ENCODE measurements around the gene AMTN.

DNA sequence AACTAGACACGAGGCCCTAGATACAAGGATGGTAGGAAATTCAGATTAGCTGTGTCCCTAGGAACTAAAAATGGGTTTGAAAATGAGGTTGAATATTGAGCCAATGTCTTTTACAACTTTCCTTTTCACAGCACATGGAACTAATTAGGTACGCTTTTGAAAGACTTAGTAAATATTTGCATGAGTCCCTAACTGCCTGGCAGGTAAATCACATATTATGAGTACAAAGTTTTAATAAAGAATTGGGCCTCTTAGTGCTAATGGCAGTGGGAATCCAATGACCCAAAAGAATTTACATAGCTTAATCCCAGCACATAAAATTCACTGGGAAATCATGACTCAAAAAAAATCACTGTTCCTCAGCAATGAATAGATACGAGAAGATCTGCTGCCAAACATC lies 29.6 kb upstream of the AMTN start:
- TF ChIP-seq, protein P1, sequence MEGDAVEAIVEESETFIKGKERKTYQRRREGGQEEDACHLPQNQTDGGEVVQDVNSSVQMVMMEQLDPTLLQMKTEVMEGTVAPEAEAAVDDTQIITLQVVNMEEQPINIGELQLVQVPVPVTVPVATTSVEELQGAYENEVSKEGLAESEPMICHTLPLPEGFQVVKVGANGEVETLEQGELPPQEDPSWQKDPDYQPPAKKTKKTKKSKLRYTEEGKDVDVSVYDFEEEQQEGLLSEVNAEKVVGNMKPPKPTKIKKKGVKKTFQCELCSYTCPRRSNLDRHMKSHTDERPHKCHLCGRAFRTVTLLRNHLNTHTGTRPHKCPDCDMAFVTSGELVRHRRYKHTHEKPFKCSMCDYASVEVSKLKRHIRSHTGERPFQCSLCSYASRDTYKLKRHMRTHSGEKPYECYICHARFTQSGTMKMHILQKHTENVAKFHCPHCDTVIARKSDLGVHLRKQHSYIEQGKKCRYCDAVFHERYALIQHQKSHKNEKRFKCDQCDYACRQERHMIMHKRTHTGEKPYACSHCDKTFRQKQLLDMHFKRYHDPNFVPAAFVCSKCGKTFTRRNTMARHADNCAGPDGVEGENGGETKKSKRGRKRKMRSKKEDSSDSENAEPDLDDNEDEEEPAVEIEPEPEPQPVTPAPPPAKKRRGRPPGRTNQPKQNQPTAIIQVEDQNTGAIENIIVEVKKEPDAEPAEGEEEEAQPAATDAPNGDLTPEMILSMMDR (optimal IDR thresholded peaks at IDR 0.05 in 1 of 3, IDR thresholded peaks at IDR 0.05 in 1 of 3, conservative IDR thresholded peaks at IDR 0.05 in 1 of 3; ENCODE audit: extremely low read depth in 1 of 3, insufficient read depth in 2 of 3, low read length in 3 of 3), result no peak
- no peak for TF ChIP-seq EZH2 (IDR thresholded peaks at IDR 0.05; ENCODE audit: low read length)

Measured in keratinocyte (primary cell).